ENCODE data around the gene FCGR2B. TPM values are rescaled to one million over a fixed set of nuclear protein-coding genes. Genes with fewer than 3 reads are reported as not detected.
"Not testable (repeated sequence)": the region's sequence is repeated elsewhere in the genome, so short reads cannot be mapped to it uniquely, and the experiment has no call there.

The FCGR2B gene
- total RNA-seq, 1 experiment from 2014 or later = not detected

GRCh38 chr1:161698302-161698701, 35.4 kb downstream of the FCGR2B start:
- DNase-seq; H3K9me3 ChIP-seq (ENCODE audit: low read length); H3K27ac ChIP-seq (ENCODE audit: low read length); H3K4me3 ChIP-seq (ENCODE audit: low read length); POLR2A ChIA-PET (ENCODE audit: unreplicated experiment); H2AFZ ChIP-seq (ENCODE audit: low read length); H3K9ac ChIP-seq (ENCODE audit: low read length); H3K4me1 ChIP-seq (ENCODE audit: insufficient read depth, low read length); H3K27me3 ChIP-seq (ENCODE audit: low read length); H3K36me3 ChIP-seq (ENCODE audit: low read depth, low read length); H3F3A ChIP-seq (ENCODE audit: low read length, unreplicated experiment); H3K9me2 ChIP-seq (replicated peaks; ENCODE audit: low read length); BruUV-seq (replicated peaks); intact Hi-C loops (cut with micrococcal nuclease); CTCF ChIA-PET; H4K20me1 ChIP-seq (ENCODE audit: low read length); H3K4me2 ChIP-seq (ENCODE audit: low read length); ATAC-seq; H3K79me2 ChIP-seq (ENCODE audit: low read length): not testable (repeated sequence)

GRCh38 chr1:161702250-161702649, 39.3 kb downstream of the FCGR2B start:
- Histone ChIP-seq H3K27ac (ENCODE audit: low read length) (no peak overlapping the region), H3K4me2 (ENCODE audit: low read length) (no peak overlapping the region), H3F3A (ENCODE audit: low read length, unreplicated experiment) (no peaks in the 10 kb centered on the region), H3K4me1 (ENCODE audit: insufficient read depth, low read length) (peaks cover 3% of the 10 kb centered on the region; the same call in 1 of the 2 replicates), H3K36me3 (ENCODE audit: low read depth, low read length) (no peaks in the 10 kb centered on the region), H4K20me1 (ENCODE audit: low read length) (no peaks in the 10 kb centered on the region), H3K4me3 (ENCODE audit: low read length) (no peak overlapping the region), H3K79me2 (ENCODE audit: low read length) (no peaks in the 10 kb centered on the region), H3K9ac (ENCODE audit: low read length) (no peak overlapping the region), H2AFZ (ENCODE audit: low read length) (no peak overlapping the region), H3K9me2 (replicated peaks; ENCODE audit: low read length) (no peaks in the 10 kb centered on the region), H3K9me3 (ENCODE audit: low read length) (no peaks in the 10 kb centered on the region), H3K27me3 (ENCODE audit: low read length) (no peaks in the 10 kb centered on the region)
- intact Hi-C loops (cut with micrococcal nuclease) = no loop called here
- ChIA-PET POLR2A (ENCODE audit: unreplicated experiment) (no interaction called here), CTCF (no interaction called here)
- DNase-seq (peak; percentile 25), ATAC-seq (peak; percentile 46)
- TF ChIP-seq CTCF (conservative IDR thresholded peaks at IDR 0.05; ENCODE audit: low read depth, low read length) = no peak
- no peak for TF ChIP-seq EZH2phosphoT487 (IDR thresholded peaks at IDR 0.05; ENCODE audit: borderline replicate concordance, low read length)
- TF ChIP-seq EZH2 (IDR thresholded peaks at IDR 0.05; ENCODE audit: low read length, unreplicated experiment) = no peak
- BruUV-seq (replicated peaks) = no TSS peak

- Histone ChIP-seq H3K9me2 (replicated peaks; ENCODE audit: low read length) (no peaks in the 10 kb centered on the region), H3K79me2 (ENCODE audit: low read length) (no peaks in the 10 kb centered on the region), H3K27ac (ENCODE audit: low read length) (no peak overlapping the region), H3K27me3 (ENCODE audit: low read length) (no peaks in the 10 kb centered on the region), H3K4me3 (ENCODE audit: low read length) (no peak overlapping the region), H4K20me1 (ENCODE audit: low read length) (no peaks in the 10 kb centered on the region), H3K4me1 (ENCODE audit: insufficient read depth, low read length) (peaks cover 3% of the 10 kb centered on the region; the same call in 1 of the 2 replicates), H3K9me3 (ENCODE audit: low read length) (no peaks in the 10 kb centered on the region), H3K36me3 (ENCODE audit: low read depth, low read length) (no peaks in the 10 kb centered on the region), H3K9ac (ENCODE audit: low read length) (no peak overlapping the region), H2AFZ (ENCODE audit: low read length) (no peak overlapping the region), H3F3A (ENCODE audit: low read length, unreplicated experiment) (no peaks in the 10 kb centered on the region), H3K4me2 (ENCODE audit: low read length) (no peak overlapping the region)
- no peak for DNase-seq
- POLR2A ChIA-PET (ENCODE audit: unreplicated experiment) = no interaction called here
- no TSS peak for BruUV-seq (replicated peaks)
- TF ChIP-seq EZH2 (IDR thresholded peaks at IDR 0.05; ENCODE audit: low read length, unreplicated experiment) (no peak), EZH2phosphoT487 (IDR thresholded peaks at IDR 0.05; ENCODE audit: borderline replicate concordance, low read length) (no peak), CTCF (conservative IDR thresholded peaks at IDR 0.05; ENCODE audit: low read depth, low read length) (no peak)
- ATAC-seq = no peak
- intact Hi-C loops (cut with micrococcal nuclease) = no loop called here
- CTCF ChIA-PET = no interaction called here
Observed at GRCh38 chr1:161705537-161705936, 42.6 kb downstream of the FCGR2B start.

All from PC-3 (cell line).